Renal pelvis (tissue), 4 donors: Measurements from ENCODE around the gene UNC79. TPM values are rescaled to one million over a fixed set of nuclear protein-coding genes. Genes with fewer than 3 reads are reported as not detected.

Source experiments
- DNase-seq: peaks from one replicate; pipeline ENCODE4 v3.0.0-alpha.2; 2013
- polyA plus RNA-seq, 3 donors: library from polyadenylated mRNA; unstranded; fragments of 120-200 nt; gene quantifications; one replicate each; pipeline ENCODE4 v1.2.1, GENCODE V29; 2013; ENCODE audit not compliant: insufficient read length in 3 of 3

UNC79 gene
- polyA plus RNA-seq, 3 donors, result 0.67 to 1.5 (median 1.5) TPM

DNA sequence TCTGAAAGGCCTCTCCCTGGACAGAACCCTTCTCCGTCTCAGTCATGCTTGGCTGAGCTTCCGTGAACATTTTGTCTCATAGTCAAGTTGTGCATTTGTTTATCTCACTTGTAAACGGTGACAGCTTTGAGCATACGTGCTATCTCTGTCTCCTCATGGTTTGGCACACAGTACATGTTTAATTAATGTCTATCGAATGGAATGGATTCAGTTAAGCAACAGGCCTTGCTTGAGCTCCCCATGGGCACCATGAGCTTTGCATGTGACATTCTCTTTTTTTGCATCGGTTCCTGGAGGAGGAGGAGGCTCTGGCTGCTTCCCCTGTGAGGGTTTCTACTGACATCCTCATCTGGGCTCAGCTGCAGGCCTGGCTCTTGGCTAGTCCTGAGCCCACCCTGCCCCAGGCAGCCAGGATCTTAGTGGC, 277.6 kb downstream of the UNC79 start:
- no peak for DNase-seq

DNA sequence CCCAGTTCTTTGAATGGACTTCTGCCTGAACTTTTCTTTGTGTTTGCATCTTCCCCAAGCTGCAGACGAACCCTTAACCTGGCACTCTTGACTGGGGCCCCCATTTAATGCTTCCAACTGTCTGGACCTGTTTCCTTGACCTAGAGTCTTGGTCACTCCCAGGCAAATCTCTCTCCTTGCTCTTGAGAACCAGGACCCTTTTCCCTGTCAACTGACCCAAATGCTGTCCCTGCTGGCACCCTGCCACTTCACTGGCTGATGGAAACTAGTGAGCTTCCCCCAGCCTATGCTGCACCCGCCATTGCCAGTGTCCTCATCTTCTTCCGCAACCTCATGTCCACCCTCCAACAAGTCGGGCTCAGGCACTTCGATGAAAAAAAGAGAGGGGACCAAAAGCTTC, 278.1 kb downstream of the UNC79 start:
- DNase-seq, result no peak

DNA sequence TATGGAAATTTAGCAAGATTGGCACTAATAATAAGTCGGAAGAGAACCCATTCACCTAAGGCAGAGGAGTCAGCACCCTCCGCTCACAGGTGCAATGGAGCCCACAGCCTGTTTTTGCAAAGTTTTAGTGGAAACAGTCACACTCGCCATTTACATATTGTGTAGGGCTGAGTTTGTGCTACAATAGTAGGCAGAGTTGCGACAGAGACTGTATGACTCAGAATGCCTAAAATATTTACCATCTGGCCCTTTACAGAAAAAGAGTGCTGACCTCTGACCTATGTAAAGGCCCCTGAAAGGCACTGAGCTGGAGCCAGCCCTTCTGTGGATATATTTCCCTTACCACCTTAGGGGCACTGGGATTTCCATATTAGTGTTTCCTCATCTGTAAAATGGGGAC, 278.5 kb downstream of the UNC79 start:
- DNase-seq, result no peak

DNA sequence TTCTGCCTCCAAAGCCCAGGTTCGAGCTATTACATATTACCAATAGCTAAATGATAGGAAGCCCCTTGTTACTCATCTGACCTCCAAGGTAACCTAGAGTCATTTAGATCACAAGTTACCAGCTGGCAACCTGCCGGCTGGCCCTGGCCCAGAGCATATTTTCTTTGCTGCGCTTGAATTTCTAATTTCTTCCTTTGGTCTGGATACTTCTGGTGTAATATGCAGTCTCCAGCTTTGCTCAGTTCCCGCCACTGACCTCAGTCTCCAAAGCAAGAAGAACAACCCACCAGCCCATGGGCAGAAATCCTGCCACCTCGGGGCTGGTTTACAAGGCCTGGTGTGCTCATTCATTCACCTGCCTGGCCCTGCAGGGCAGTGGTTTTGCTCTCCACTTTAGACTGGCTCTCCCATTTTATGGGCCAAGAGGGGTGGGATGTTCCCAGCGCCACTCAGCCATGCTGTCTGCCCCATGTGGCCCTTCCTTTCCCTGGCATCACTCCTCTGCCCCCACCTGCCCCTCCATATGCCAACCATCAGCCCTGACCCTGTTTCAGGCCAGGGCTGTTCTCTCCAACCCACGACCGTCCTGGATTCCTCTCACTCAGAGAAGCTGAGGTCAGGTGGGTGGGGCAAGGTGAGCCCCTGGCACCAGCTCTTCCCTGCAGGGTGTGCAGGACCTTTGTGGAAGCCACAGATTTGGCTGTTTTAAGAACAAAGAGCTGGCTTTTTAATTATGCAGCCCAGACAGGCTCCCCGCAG, 281.5 kb downstream of the UNC79 start:
- no peak for DNase-seq

DNA sequence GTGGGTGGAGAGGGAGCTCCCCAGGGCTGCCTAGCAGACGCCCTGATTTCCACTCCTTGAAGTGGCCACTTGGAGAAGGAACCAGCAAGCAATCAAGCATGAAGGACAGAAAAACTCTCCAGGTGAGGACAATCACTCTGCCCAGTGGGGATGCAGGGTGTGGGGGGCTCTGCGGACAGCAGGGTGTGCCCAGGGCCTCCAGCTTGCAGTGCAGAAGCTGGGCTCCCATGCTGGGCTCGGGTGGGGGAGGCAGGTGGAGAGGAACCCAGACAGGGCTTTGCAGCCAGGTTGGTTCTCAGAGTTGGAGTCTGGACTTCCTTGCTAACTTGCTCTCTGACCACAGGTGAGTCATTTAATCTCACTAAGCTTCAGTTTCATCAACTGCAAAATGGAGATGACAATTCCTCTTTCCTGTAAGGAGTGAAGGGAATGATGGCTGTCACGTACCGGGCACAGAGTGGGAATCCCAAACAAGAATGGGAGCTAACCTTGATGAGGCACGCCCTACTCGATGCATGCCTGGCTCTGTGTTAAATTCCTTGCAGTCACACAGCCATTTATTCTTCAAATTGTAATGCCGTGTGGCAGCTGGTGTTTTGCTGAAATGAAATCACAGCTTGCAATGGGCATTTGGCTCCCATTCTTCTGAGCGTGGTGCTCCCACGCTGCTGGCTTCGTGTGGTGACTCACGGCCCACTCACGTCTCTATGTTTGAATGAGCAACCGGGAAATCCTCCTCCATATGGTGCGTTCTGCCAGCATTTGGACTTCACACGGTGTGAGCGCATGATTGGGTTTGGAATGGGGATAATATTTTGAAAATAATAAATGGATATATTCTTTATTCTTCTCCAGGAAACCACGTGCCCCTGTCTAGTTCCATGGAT, 282.3 kb downstream of the UNC79 start:
- DNase-seq, result no peak

GRCh38 chr14:93713726-93714405, 283.1 kb downstream of the UNC79 start:
- DNase-seq, result no peak

DNA sequence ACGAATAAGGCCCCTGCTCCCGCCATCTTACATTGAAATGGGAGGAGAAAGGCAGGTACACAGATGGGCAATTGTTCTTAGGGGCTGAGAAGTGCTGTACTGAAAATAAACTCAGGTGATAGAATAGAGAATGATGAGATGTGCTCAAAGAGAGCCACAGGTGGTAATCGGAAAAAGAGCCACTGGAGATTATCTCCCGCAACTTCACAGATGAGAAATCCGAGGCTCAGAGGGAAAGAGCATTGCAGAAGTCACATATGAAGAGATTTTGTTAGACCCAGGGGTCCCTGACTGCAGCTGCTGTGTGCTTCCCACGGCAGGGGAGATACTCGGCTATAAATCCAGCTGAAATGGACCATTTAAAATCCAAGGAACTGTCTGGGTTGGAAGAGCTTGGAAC, 283.9 kb downstream of the UNC79 start:
- DNase-seq, result no peak

GRCh38 chr14:93715279-93715927, 284.7 kb downstream of the UNC79 start:
- DNase-seq, result no peak

DNA sequence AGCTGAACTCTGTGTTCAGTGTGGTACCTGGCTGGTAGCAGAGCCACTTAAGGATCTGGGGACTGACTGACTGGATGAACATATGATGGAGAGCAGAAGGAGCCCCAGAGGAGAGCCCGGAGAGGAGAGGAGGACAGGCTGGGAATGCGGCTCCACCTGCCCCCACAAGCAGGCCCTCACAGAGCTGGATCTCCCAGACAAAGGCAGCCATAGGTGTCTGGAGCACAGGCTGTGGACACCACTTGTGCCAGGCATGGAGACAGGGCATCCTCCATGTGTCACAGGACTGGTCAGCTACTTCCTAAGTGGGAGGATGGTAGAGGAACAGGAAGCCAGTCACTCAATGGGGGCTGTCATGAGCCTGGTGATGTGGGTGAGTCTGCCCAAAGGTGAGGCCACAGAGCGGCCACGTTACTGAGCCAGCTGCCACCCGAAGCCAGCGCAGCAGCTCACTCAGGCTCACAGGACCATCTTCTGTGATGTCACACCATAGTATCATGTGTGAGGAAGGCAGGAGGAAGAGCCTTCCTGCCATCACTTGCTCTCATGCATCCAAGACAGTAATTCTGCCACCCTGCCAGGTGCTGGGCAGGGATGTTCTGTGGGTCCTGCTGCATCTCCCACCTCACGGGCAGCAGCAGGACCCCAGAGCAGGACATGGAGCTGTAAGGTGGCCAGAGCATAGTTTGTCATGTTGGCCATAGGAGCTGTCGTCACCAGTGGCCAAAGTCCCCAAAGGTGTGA, 285.4 kb downstream of the UNC79 start:
- no peak for DNase-seq

- no peak for DNase-seq
Observed at GRCh38 chr14:93716746-93717667, 286.3 kb downstream of the UNC79 start.

DNA sequence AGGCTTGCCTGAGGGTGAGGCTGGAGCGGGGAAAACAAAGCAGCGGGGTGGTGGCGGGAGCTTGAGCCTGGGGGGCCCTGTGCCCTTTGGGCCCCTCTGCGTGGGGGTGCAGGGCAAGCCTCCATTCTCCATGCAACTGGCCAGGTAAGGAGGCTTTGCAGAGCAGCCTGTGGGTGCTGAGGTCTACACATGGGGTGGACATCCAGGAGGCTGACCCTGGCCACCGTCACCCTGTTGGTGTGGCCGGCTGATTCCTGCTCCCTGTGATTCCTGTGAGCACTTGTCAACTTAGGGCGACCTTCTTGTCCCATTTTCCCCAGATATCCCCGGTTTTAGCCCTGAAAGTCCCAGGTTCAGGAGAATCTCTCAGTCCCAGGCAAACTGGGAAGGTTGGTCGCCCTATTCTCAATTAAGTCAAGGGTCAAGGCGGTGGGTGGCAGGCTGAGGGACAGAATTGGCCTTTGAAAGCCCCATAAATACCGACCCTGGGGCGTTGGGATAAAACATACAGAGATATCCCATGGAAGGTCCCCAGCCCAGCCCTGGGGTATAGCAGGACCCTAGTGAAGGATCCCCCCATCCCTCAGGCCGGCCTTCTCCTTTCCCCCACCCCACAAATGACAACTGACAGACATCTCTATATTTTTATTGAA, 287.1 kb downstream of the UNC79 start:
- DNase-seq, result no peak

GRCh38 chr14:93719256-93719655, 288.5 kb downstream of the UNC79 start:
- DNase-seq, result no peak

GRCh38 chr14:93720076-93720815, 289.5 kb downstream of the UNC79 start:
- no peak for DNase-seq

- no peak for DNase-seq
Observed at GRCh38 chr14:93720981-93721483, 290.3 kb downstream of the UNC79 start.

DNA sequence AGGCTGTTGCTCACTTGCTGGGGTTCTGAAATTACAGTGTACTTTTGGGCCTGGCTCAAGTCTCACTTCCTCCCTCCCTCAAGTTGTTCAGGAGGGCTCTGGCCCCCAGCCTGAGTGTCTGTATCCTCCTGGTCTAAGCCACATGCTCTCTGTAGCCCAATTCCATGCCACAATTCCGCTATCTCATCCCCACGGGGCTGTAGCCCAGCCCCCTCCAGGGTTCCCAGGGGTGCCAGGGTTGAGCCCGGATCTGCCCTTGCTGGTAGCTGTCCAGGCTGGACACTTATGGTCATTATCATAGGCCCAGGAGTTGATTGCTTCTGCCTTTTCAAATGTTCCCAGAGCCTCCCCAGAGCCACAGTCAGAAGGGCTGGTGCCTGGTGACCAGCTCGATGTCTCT, 292.3 kb downstream of the UNC79 start:
- no peak for DNase-seq

DNA sequence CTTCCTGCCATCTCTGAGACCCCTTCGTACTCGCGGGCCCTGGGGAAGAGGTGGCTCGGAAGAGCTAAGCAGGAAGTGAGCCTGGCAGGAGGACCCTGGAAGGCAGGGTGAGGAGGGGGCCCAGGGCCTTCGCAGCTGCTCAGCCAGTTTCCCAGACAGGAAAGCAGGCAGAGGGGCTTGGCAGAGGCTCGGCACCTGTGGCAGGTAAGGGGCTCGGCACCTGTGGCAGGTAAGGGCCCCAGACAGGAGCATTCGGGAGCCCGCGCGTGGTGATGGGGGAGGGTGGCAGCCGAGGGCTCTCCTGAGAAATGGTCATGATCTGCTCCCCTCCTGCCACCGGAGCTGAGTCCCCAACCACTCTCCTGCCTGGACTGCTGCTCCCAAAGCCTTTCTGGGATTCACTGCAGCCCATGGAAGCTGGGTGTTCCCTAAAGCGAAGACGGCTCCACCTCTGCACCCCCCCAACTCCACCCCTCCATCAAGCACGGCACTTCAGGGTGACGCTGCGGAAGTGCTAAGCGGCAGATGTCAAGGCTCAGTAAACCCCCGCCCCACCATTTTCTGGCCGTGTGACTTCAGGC, 294.4 kb downstream of the UNC79 start:
- no peak for DNase-seq

DNA sequence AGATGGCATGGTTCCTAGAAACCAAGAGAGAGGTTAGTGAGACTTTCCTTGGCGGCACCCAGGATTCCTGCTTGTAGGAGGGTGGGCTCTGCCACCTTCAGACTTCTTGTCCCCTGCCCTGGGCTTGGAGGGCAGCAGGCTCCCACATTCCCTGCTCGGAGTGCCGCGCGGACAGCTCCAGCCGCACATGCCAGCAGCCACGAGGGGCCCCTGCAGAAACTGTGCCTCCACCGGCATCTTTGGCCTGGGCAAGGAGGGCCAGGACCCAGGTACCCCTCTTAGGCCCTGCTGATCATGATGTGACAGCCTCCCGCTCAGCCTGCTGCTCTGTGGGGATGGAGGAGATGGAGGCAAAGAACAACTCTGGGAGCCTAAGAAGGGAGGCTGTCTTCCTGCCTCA, 295.3 kb downstream of the UNC79 start:
- DNase-seq, result no peak

DNA sequence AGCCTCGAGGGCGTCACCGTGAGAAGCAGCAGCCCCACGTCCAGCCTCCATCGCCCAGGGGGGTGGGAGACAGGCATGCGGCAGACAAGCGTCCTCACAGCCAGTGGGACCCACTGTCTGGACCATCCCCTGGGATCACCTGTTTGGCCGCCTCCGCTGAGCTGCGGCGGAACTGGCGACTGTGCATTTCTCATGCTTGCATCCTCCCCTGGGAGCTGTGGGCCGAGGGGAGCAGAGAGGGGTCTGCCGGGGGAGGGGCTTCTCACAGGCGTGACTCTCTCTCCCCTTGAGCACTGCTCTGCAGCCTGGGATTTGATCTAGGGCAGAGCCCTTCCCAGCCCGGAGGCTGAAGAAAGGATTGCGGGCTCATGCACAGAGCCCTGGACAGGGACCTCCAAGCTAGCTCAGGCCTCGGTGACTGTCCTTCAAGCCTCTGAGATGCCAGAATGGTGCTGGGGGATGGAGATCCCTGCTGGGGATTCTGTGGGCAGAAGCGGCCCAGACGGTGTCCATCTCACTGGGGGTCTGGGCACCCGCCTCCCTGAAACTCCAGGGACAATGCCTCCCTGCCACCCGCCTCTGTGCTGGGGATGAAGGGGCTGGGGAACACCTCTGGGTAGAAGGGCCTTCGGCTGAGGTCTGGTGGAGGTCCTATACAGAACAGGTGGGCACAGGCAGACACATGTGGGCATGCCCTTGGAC, 296.5 kb downstream of the UNC79 start:
- no peak for DNase-seq
